AG04449 (cell line): ENCODE results near the gene UBE2L6.

Experiments
- CTCF ChIA-PET: fragments of 350-600 bp; formaldehyde crosslinking; extraction: SDS; loops from one replicate; lab custom pipeline; 2021; ENCODE audit warnings: antibody characterized with exemption; lab: Yijun Ruan, JAX
- POLR2A ChIA-PET: fragments of 400-600, 350-600 bp; formaldehyde crosslinking; extraction: SDS; loops from one replicate; lab custom pipeline; 2020; ENCODE audit warnings: antibody characterized with exemption, inconsistent platforms; lab: Yijun Ruan, JAX
- DNase-seq: peaks from one replicate; pipeline ENCODE4 v3.0.0-alpha.2; 2010; ENCODE audit warnings: low read depth, low spot score
- H3K4me3 ChIP-seq: 2 replicates; pipeline ENCODE4 v1.5.1; 2011; ENCODE audit warnings: low read depth, mild to moderate bottlenecking, control low read depth, low read length
- CTCF ChIP-seq: IDR thresholded peaks from one replicate; pipeline ENCODE4 v1.5.1; 2011; ENCODE audit warnings: mild to moderate bottlenecking, moderate library complexity, low read length, control low read depth, inconsistent platforms; ENCODE audit not compliant: insufficient read depth; ENCODE audit errors: missing control alignments

UBE2L6 gene

GRCh38 chr11:57547854-57548377 is 19.6 kb downstream of the UBE2L6 start:
- no peak for TF ChIP-seq CTCF
- no peak for DNase-seq
- CTCF ChIA-PET, result interaction anchor here (0.9 to 3.2 kb wide), 10 partner anchors 12 to 101 kb away, joined by 3 to 22 read pairs (median 4); partner anchors contain the start of genes SLC43A1, SMTNL1 and UBE2L6
- POLR2A ChIA-PET, result interaction anchor here (0.7 to 0.9 kb wide), 2 partner anchors 93 to 164 kb away, joined by 3 read pairs; partner anchors contain the start of gene MED19
- no peak overlapping the region for H3K4me3 ChIP-seq

DNA sequence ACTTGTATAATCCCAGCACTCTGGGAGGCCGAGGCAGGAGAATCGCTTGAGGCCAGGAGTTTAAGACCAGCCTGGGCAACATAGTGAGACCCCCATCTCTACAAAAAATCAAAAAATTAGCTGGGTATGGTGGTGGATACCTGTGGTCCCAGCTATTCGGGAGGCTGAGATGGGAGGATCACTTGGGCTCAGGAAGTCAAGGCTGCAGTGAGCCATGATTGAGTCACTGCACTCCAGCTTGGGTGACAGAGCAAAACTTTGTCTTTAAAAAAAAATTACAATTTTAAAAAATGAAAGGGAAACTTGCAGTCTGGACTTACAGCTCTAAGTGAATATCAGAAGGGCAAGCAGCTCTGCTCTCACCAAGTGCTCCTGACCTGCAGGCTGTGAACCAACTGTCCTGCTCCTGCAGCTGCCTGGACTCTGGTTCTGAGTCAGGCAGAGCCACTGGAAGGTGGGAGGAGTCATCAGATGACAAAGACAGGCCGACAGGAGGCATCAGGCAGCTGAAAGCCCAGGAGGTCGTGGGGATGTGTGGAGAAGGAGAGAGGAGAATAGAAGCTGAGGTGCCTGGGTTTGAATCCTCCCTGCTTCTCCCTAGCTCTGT is 20.5 kb downstream of the UBE2L6 start:
- CTCF ChIA-PET, result interaction anchor here (1.0 to 3.2 kb wide), 10 partner anchors 11 to 102 kb away, joined by 3 to 22 read pairs (median 4); partner anchors contain the start of genes SLC43A1, SMTNL1 and UBE2L6
- TF ChIP-seq CTCF, result peak; percentile 22
- H3K4me3 ChIP-seq, result no peak overlapping the region
- no peak for DNase-seq
- POLR2A ChIA-PET, result interaction anchor here (0.9 kb wide), 1 partner anchor 165 kb away, joined by 3 read pairs; the partner anchor contains the start of gene MED19

- ChIA-PET POLR2A (no interaction called here), CTCF (interaction anchor here (1.2 to 3.2 kb wide), 7 partner anchors 10 to 98 kb away, joined by 3 to 22 read pairs (median 8); partner anchors contain the start of genes SMTNL1 and UBE2L6)
- no peak overlapping the region for H3K4me3 ChIP-seq
- TF ChIP-seq CTCF, result no peak
- DNase-seq, result no peak
Measured at GRCh38 chr11:57546451-57546850, 21.0 kb downstream of the UBE2L6 start.

DNA sequence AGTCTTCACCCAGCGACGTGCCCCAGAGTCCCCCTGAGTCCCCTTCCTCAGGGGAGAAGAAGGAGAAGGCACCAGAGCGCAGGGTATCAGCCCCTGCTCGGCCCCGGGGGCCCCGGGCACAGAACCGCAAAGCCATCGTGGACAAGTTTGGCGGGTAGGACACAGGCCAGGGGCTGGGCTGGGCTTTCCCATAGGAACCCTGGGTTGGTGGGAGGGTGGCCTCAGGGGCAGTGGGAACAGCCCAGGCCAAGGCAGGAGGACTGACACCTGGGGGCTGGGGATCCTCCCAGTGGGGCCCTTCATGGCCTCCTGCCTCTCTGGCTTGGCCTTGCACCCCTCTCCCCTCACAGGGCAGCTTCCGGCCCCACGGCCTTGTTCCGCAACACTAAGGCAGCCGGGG is 21.6 kb downstream of the UBE2L6 start:
- ChIA-PET CTCF (interaction anchor here (1.2 to 3.2 kb wide), 2 partner anchors 17 to 95 kb away, joined by 3 to 22 read pairs; no protein-coding TSS in a partner anchor), POLR2A (no interaction called here)
- H3K4me3 ChIP-seq, result no peak overlapping the region
- DNase-seq, result no peak
- TF ChIP-seq CTCF, result no peak

DNA sequence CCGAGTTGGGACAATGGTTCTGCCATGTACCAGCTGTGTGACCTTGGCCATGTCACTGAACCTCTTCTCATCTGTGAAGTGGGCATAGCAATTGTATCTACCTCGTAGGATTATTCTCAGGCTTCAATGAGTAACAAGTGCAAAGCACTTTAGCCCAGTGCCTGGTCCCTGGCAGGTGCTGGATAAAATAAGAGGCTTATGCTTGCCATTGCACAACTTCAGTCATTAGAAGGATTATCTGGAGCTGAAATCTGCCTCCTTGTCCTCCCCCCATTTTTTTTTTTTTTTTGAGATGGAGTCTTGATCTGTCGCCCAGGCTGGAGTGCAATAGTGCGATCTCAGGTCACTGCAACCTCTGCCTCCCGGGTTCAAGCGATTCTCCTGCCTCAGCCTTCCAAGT is 22.9 kb downstream of the UBE2L6 start:
- POLR2A ChIA-PET, result no interaction called here

More for the DNA sequence above, 22.9 kb downstream of the UBE2L6 start:
- no peak for TF ChIP-seq CTCF
- H3K4me3 ChIP-seq, result no peak overlapping the region
- DNase-seq, result no peak
- CTCF ChIA-PET, result interaction anchor here (1.1 to 1.7 kb wide), 4 partner anchors 13 to 96 kb away, joined by 3 to 5 read pairs (median 4); partner anchors contain the start of gene UBE2L6
